ENCODE measurements around the gene LCT. TPM values are rescaled to one million over a fixed set of nuclear protein-coding genes. Genes with fewer than 3 reads are reported as not detected.

The LCT gene
- total and polyA plus RNA-seq, 9 of the 15 experiments (the other 6 are each of a cell fraction or from before 2014, with no cell fraction given), result 0.01 to 0.04 (median 0.03) TPM; not detected in 4

DNA sequence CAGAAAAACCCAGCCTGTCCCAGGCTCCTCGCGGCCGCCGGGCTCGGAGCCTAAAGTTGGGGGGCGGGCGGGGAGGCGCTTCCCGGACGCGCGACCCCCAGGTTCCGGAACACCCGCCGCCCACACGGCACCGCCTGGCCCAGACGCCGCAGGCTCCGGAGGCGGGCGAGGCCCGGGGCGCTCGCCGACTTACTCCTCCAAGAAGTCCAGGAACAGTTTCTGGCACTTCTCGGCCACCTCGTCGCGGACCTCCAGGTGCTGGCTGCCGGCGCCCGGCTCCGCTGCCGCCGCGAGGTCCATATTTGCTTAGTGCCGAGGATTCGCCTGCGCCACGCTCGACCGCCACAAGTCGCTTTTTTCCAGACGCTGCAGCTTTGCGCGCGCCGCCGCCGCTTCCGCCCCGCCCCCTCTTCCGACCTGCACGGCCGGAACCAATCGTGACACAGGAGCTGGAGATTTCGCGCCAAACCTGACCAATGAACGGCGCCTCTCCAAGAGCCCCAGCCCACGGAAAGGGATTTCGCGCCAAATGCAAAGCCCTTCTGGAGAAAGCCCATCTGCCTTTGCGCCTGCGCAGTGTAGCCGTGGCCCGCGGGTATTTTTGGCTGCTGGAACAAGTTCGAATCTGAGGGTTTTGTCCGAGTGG is 39.2 kb upstream of the LCT start, which contains the start of gene MCM6 (continued):
- TF ChIP-seq, protein P1, sequence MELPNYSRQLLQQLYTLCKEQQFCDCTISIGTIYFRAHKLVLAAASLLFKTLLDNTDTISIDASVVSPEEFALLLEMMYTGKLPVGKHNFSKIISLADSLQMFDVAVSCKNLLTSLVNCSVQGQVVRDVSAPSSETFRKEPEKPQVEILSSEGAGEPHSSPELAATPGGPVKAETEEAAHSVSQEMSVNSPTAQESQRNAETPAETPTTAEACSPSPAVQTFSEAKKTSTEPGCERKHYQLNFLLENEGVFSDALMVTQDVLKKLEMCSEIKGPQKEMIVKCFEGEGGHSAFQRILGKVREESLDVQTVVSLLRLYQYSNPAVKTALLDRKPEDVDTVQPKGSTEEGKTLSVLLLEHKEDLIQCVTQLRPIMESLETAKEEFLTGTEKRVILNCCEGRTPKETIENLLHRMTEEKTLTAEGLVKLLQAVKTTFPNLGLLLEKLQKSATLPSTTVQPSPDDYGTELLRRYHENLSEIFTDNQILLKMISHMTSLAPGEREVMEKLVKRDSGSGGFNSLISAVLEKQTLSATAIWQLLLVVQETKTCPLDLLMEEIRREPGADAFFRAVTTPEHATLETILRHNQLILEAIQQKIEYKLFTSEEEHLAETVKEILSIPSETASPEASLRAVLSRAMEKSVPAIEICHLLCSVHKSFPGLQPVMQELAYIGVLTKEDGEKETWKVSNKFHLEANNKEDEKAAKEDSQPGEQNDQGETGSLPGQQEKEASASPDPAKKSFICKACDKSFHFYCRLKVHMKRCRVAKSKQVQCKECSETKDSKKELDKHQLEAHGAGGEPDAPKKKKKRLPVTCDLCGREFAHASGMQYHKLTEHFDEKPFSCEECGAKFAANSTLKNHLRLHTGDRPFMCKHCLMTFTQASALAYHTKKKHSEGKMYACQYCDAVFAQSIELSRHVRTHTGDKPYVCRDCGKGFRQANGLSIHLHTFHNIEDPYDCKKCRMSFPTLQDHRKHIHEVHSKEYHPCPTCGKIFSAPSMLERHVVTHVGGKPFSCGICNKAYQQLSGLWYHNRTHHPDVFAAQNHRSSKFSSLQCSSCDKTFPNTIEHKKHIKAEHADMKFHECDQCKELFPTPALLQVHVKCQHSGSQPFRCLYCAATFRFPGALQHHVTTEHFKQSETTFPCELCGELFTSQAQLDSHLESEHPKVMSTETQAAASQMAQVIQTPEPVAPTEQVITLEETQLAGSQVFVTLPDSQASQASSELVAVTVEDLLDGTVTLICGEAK (IDR thresholded peaks at IDR 0.05), result no peak; the same call in 1 of the 2 replicates
- TF ChIP-seq, protein P1 (CRISPR knock-in tag; IDR thresholded peaks at IDR 0.05), result no peak
- TF ChIP-seq DACH1 (IDR thresholded peaks at IDR 0.05; ENCODE audit: partially characterized antibody), result no peak
- no peak for TF ChIP-seq USF1 (CRISPR knock-in tag; IDR thresholded peaks at IDR 0.05)
- no peak; the same call in 1 of the 2 replicates for TF ChIP-seq GTF2E2 (tag; IDR thresholded peaks at IDR 0.05)
- peak; percentile 51; the same call in 1 of the 2 replicates for TF ChIP-seq VEZF1 (CRISPR knock-in tag; IDR thresholded peaks at IDR 0.05)
- TF ChIP-seq DLX4 (CRISPR knock-in tag; IDR thresholded peaks at IDR 0.05), result no peak
- TF ChIP-seq CREM (IDR thresholded peaks at IDR 0.05; ENCODE audit: low read depth), result peak; percentile 98
- peak; percentile 61; the same call in 1 of the 2 replicates for TF ChIP-seq HES1 (IDR thresholded peaks at IDR 0.05; ENCODE audit: low read depth)
- TF ChIP-seq CHD4 (IDR thresholded peaks at IDR 0.05; ENCODE audit: insufficient read depth, insufficient replicate concordance, low read depth, low read length, poor library complexity, severe bottlenecking), result no peak
- no peak for TF ChIP-seq NELFE (IDR thresholded peaks at IDR 0.05; ENCODE audit: insufficient read depth, insufficient read length)
- TF ChIP-seq MAFG (tag; conservative IDR thresholded peaks at IDR 0.05), result no peak
- peak; percentile 61; the same call in 1 of the 2 replicates for TF ChIP-seq HIVEP1 (CRISPR knock-in tag; IDR thresholded peaks at IDR 0.05)

Data from K562 (cell line).